Thoracic aorta endothelial cell (primary cell): ENCODE measurements around the gene EHMT1. TPM values are rescaled to one million over a fixed set of nuclear protein-coding genes. Genes with fewer than 3 reads are reported as not detected.

Experiments used
- small RNA-seq: library from RNA; depleted of rRNA; stranded (forward); fragments of <200 nt; gene quantifications from one replicate; pipeline ENCODE3, GENCODE V24; 2012
- total RNA-seq: library from RNA; depleted of rRNA; stranded (reverse); fragments of >200 nt; gene quantifications from 2 replicates; pipeline ENCODE4 v1.2.3, GENCODE V29; 2012

Gene EHMT1
- 51.7 and 60.1 TPM in 2 replicates for total RNA-seq

DNA sequence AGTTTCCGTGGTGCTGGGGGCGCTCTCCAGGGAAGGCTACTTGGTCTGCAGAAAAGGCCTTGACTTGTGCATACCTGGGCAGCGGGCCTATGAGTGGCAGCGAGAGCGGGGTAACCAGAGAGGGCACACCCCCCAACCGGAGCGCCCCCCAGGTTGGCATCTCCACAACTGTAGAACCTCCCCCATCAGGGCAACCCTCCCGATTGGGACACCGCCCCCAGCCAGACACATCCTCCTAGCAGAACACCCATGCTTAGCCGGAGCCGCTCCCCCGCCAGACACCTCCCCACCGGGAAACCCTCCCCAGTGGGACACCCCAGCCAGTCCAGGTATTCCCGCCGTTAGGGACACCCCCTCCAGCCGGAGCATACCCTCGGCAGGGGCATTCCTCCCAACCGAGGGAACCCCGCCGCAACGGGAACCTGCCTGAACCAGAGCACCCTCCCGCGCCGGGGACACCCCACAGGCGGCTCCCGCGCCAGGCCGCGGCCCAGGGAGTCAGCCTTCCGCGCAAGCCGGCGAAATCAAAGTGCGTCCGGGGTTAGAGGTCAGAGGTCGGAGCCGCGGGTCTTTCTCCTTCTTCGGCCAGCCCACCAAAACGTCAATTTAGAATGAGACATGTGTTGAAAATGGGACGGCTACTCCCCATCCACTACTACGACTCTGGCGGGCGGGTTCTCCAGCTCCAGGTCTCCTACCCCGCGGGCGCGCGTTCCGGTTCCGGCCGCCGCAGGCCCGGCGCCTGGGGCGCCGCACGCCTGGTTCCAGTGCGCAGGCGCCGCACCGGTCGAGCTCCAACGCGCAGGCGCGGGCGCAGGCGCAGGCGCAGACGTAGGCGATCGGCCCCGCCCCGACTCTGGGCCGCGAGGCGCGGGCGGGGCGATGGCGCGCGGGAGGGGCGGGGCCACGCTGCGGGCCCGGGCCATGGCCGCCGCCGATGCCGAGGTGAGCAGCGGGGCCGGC, at the start of gene EHMT1:
Gene EHMT1, plus strand, starts transcription at position 901 of the 963 bp plus-strand sequence. Its CDS starts 24 bp downstream, at position 925.

DNA sequence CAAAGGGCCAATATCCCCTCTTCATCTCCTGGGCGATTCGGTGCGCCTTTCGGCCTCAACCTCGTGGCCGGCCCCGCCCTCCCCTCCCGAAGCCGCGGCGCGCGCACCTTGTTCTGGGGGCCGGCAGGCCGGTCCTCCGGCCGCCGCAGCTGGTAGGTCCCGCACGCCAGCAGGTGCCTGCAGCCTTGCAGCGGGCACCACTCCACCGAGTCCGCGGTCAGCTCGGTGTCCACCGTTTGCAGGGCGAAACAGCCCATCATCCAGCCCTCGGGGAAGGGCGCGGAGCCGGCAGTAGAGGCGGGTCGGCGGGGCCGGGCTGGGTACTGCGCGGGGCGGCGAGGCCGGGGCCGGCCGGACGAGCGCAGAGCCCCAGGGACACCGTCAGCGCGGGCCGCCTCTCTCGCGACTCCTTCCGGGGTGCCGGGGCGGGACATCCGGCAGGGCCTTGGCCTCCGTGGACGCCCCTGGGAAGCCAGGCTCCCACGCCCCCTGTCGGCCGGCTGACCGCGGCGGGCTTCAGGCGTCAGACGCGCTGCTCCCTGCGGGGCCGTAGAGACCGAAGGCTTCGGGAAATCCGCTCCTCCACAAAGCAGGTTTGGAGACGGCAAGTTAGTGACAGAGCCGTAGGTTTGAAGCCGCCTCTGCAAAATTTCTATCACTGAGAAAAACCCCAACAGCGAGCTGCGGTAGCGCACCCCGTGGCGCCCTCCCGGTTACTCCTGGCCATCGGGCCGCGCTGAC, 40.1 kb upstream of the EHMT1 start, which contains the start of gene DPH7:
Gene DPH7, minus strand, starts transcription at position 408 of the 741 bp plus-strand sequence. Its CDS starts 148 bp downstream, at position 260.

GRCh38 chr9:137590469-137591383, 28.1 kb upstream of the EHMT1 start, which contains the start of gene ZMYND19:
TSS of gene ZMYND19 (minus strand) at chr9:137590512. CDS start at chr9:137590263, 249 bp downstream.

GRCh38 chr9:137605121-137606004, 13.4 kb upstream of the EHMT1 start, which contains the start of gene ARRDC1:
TSS of gene ARRDC1 (plus strand) at chr9:137605686. CDS start at chr9:137605718, 32 bp downstream.

GRCh38 chr9:137877506-137878122, 258.8 kb downstream of the EHMT1 start, which contains the start of gene CACNA1B:
TSS of gene CACNA1B (plus strand) at chr9:137877782. CDS start at chr9:137877934, 152 bp downstream.

Small RNA genes within 50 kb of the gene (small RNA-seq; reads per million reads assigned to genes)
- gene MIR602 (not detected), gene RF00017 (not detected)

Other genes starting within 250 kb of the EHMT1 start
- 9.0 and 9.3 TPM in 2 replicates for gene EXD3, start 195.8 kb upstream of the EHMT1 start, total RNA-seq
- 0.27 and 0.29 TPM in 2 replicates for gene NOXA1, start 195.6 kb upstream of the EHMT1 start, total RNA-seq
- gene ENTPD8, start 177.6 kb upstream of the EHMT1 start, total RNA-seq, result not detected in 2 replicates
- gene NSMF, start 159.7 kb upstream of the EHMT1 start, total RNA-seq, result 38.8 and 44.0 TPM in 2 replicates
- 0.22 and 0.66 TPM in 2 replicates for gene PNPLA7, start 68.6 kb upstream of the EHMT1 start, total RNA-seq
- gene MRPL41, start 67.1 kb upstream of the EHMT1 start, total RNA-seq, result 37.7 and 45.1 TPM in 2 replicates
- 22.8 and 23.9 TPM in 2 replicates for gene DPH7, start 40.1 kb upstream of the EHMT1 start, total RNA-seq
- gene ZMYND19, start 28.5 kb upstream of the EHMT1 start, total RNA-seq, result 16.8 and 19.7 TPM in 2 replicates
- gene ARRDC1, start 13.3 kb upstream of the EHMT1 start, total RNA-seq, result 14.8 and 21.1 TPM in 2 replicates